Motor neuron (in vitro differentiated cells): ENCODE data around the gene NOVA1. TPM values are rescaled to one million over a fixed set of nuclear protein-coding genes. Genes with fewer than 3 reads are reported as not detected.

ENCODE experiments used
- ATAC-seq, 8 experiments: fragments of 200-7000 bp; cut with Tn5 transposase; replicated peaks in 6 of 8; 2 replicates each; pipeline ENCODE4 v1.8.0; 2021; ENCODE audit warnings: mild to moderate bottlenecking in 8 of 8, moderate library complexity in 8 of 8
- H3K27ac ChIP-seq, 2 donors: fragments of 250-450 bp; sonication (Bioruptor Pico); 2 replicates each; pipeline ENCODE4 v1.9.0; 2021; ENCODE audit warnings: antibody characterized with exemption in 2 of 2, mild to moderate bottlenecking in 2 of 2, moderate library complexity in 1 of 2
- H3K4me1 ChIP-seq, 2 donors: fragments of 250-450 bp; sonication (Bioruptor Pico); replicated peaks in 1 of 2; 2 replicates each; pipeline ENCODE4 v1.6.1; 2021; ENCODE audit warnings: antibody characterized with exemption in 2 of 2, mild to moderate bottlenecking in 2 of 2, moderate library complexity in 1 of 2
- H3K4me3 ChIP-seq, 5 donors: fragments of 250-450 bp; sonication (Bioruptor Pico); 2 replicates each; pipeline ENCODE4 v1.9.0; 2021; ENCODE audit warnings: antibody characterized with exemption in 5 of 5, mild to moderate bottlenecking in 5 of 5, moderate library complexity in 4 of 5
- WGBS, 10 experiments: fragments of 450-650 bp; shearing (Covaris generic); methylation state at CpG; one replicate each; pipeline ENCODE4 v1.0.0; 2022; 5-methylcytosine and 5-hydroxymethylcytosine counted together
- in situ Hi-C, 9 experiments: fragments of 400-800 bp; cut with MboI; loops; one replicate each; pipeline ENCODE4 v1.15.0; 2021; ENCODE audit warnings: low sequenced_read_pairs in 9 of 9, low pct_unique_long_range_greater_than_20kb in 2 of 9; ENCODE audit not compliant: unreplicated experiment in 9 of 9
- total RNA-seq, 8 experiments: library from RNA; unstranded; fragments of 300-600 nt; gene quantifications; 2 replicates each; pipeline versions ENCODE4 v1.2.3 to v1.2.4, GENCODE V29; 2022

The NOVA1 gene
- total RNA-seq, 8 experiments from 2014 or later, result 1.9 to 111 (median 51.1) TPM

GRCh38 chr14:26478967-26479366, 118.9 kb downstream of the NOVA1 start:
- 93 to 100% (median 98%) methylated on average over 4 of the region's 4 CpGs for WGBS, 10 experiments
- Histone ChIP-seq H3K4me3 (no peak overlapping the region), H3K27ac (no peak overlapping the region), H3K4me1 (no peaks in the 10 kb centered on the region)
- in situ Hi-C loops, result no loop called here
- no peak for ATAC-seq

- in situ Hi-C loops, result no loop called here
- ATAC-seq, result no peak
- Histone ChIP-seq H3K4me3 (no peak overlapping the region), H3K27ac (no peak overlapping the region), H3K4me1 (no peaks in the 10 kb centered on the region)
- 0 to 100% (median 94%) methylated on average over 1 of the region's 1 CpG; no CpG with 5 or more reads in 1 of the 10 experiments for WGBS, 10 experiments
Observed at GRCh38 chr14:26466862-26467261, 131.0 kb downstream of the NOVA1 start.

GRCh38 chr14:26463136-26463535, 134.7 kb downstream of the NOVA1 start:
- 28 to 100% (median 80%) methylated on average over 1 to 2 of the region's 2 CpGs for WGBS, 10 experiments
- no peak for ATAC-seq
- H3K4me1 ChIP-seq, result no peaks in the 10 kb centered on the region
- in situ Hi-C loops, result no loop called here
- H3K4me3 ChIP-seq, result no peak overlapping the region
- H3K27ac ChIP-seq, result no peak overlapping the region

DNA sequence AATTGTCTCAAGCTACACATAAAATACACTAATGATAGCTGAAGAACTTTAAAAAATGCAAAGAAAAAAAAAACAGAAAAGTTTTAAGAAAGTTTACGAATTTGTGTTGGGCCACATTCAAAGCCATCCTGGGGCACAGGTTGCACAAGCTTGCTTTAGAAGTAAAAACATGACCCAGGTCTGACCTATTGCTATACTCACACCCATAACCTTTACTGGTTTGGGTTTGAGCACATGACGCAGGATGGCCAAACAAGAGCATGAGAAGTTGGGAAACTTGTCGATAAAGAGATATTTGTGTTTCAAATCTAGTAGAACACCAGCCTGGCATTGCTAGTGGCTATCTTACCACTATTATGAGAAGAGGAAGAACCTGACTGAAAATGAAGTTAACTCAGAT, 143.7 kb downstream of the NOVA1 start:
- WGBS, 10 experiments, result 47 to 100% (median 95%) methylated on average over 1 to 3 of the region's 3 CpGs
- no peak for ATAC-seq
- in situ Hi-C loops, result no loop called here
- H3K4me1 ChIP-seq, result no peaks in the 10 kb centered on the region
- no peak overlapping the region for H3K27ac ChIP-seq
- no peak overlapping the region for H3K4me3 ChIP-seq

GRCh38 chr14:26448181-26448855, 149.5 kb downstream of the NOVA1 start:
- ATAC-seq, result no peak
- H3K4me1 ChIP-seq, result peaks cover 12 to 38% of the 10 kb centered on the region in 2 donors
- WGBS, 10 experiments, result 36 to 100% (median 100%) methylated on average over 1 to 3 of the region's 5 CpGs; no CpG with 5 or more reads in 5 of the 10 experiments
- no peak overlapping the region for H3K27ac ChIP-seq
- no peak overlapping the region for H3K4me3 ChIP-seq
- in situ Hi-C loops, result no loop called here

DNA sequence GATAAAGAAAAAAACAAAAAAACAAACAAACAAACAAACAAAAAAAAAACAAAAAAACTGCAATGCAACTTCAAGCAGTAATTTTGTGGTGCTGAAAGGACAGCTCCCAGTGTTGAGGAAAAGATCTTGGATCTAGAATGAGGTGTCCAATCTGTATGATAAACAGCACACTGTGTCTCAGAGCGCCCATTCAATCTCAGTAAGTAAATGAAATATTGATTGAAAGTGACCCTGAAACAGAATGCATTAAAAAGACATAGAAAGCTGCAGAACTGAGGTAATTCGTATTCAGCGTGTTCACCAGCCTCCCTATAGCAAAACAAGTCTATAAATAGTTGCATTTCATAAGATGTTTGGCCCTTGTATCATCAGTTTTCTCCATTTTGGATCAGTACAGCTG, 153.0 kb downstream of the NOVA1 start:
- ATAC-seq, result peak in 5 of 8 experiments; percentile 87 to 91 (median 88)
- H3K4me3 ChIP-seq, result no peak overlapping the region
- peak overlapping the region in 1 of 2 donors; percentile 22 for H3K27ac ChIP-seq
- H3K4me1 ChIP-seq, result peaks cover 12 to 54% of the 10 kb centered on the region in 2 donors
- WGBS, 10 experiments, result 19 to 79% (median 41%) methylated on average over 1 to 3 of the region's 3 CpGs
- in situ Hi-C loops, result no loop called here

GRCh38 chr14:26443654-26444053, 154.2 kb downstream of the NOVA1 start:
- H3K27ac ChIP-seq, result no peak overlapping the region
- WGBS, 10 experiments, result 0 to 83% (median 43%) methylated on average over 1 to 2 of the region's 2 CpGs; no CpG with 5 or more reads in 3 of the 10 experiments
- no peak overlapping the region for H3K4me3 ChIP-seq
- H3K4me1 ChIP-seq, result peaks cover 12 to 54% of the 10 kb centered on the region in 2 donors
- in situ Hi-C loops, result no loop called here
- peak in 3 of 8 experiments; percentile 26 to 66 (median 64) for ATAC-seq

- Histone ChIP-seq H3K4me3 (no peak overlapping the region), H3K4me1 (peaks cover 0 to 11% of the 10 kb centered on the region in 2 donors), H3K27ac (no peak overlapping the region)
- ATAC-seq, result peak in 3 of 8 experiments; percentile 32 to 62 (median 56)
- in situ Hi-C loops, result no loop called here
Observed at GRCh38 chr14:26429205-26429604, 168.6 kb downstream of the NOVA1 start.

GRCh38 chr14:26427097-26427496, 170.7 kb downstream of the NOVA1 start:
- 13 to 100% (median 80%) methylated on average over 1 to 5 of the region's 5 CpGs; no CpG with 5 or more reads in 1 of the 10 experiments for WGBS, 10 experiments
- peak in 2 of 8 experiments; percentile 38 to 54 for ATAC-seq

GRCh38 chr14:26424537-26424936, 173.3 kb downstream of the NOVA1 start:
- Histone ChIP-seq H3K4me1 (peaks cover 4 to 21% of the 10 kb centered on the region in 2 donors), H3K27ac (no peak overlapping the region), H3K4me3 (no peak overlapping the region)
- 2 to 100% (median 58%) methylated on average over 1 to 2 of the region's 2 CpGs; no CpG with 5 or more reads in 2 of the 10 experiments for WGBS, 10 experiments
- in situ Hi-C loops, result no loop called here
- ATAC-seq, result no peak

More at GRCh38 chr14:26427097-26427496, 170.7 kb downstream of the NOVA1 start:
- no peak overlapping the region for H3K4me3 ChIP-seq
- no peak overlapping the region for H3K27ac ChIP-seq
- peaks cover 3 to 18% of the 10 kb centered on the region in 2 donors for H3K4me1 ChIP-seq
- in situ Hi-C loops, result no loop called here

GRCh38 chr14:26415618-26416123, 182.2 kb downstream of the NOVA1 start:
- in situ Hi-C loops, result no loop called here
- peak in 3 of 8 experiments; percentile 21 to 89 (median 65) for ATAC-seq
- Histone ChIP-seq H3K4me1 (peaks cover 0 to 6% of the 10 kb centered on the region in 2 donors), H3K27ac (no peak overlapping the region), H3K4me3 (no peak overlapping the region)
- 6 to 83% (median 61%) methylated on average over 3 to 7 of the region's 7 CpGs; no CpG with 5 or more reads in 2 of the 10 experiments for WGBS, 10 experiments

GRCh38 chr14:26414926-26415325, 182.9 kb downstream of the NOVA1 start:
- Histone ChIP-seq H3K4me1 (peaks cover 0 to 6% of the 10 kb centered on the region in 2 donors), H3K27ac (no peak overlapping the region), H3K4me3 (no peak overlapping the region)
- in situ Hi-C loops, result no loop called here
- ATAC-seq, result no peak

DNA sequence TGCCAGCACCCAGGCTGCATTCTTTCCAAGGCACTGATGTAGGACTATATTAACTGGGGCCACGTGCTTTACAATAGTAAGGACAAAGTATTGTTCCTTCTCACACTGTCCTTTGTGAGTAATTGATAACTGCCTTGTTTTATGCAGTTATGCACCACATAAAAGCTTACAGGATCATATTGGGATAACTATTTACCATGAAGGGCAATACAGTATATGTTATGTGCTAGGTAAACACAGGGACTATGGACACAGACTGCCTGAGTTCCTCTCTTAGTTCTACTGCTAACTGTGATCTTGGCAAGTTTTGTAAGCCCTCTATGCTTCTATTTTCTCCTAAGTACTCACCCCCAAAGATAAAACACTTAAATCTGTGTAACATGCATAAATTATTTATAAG, 183.7 kb downstream of the NOVA1 start:
- Histone ChIP-seq H3K27ac (no peak overlapping the region), H3K4me3 (no peak overlapping the region), H3K4me1 (peaks cover 0 to 6% of the 10 kb centered on the region in 2 donors)
- WGBS, 10 experiments, result 0 to 86% (median 63%) methylated on average over 1 of the region's 1 CpG; no CpG with 5 or more reads in 3 of the 10 experiments
- no peak for ATAC-seq
- in situ Hi-C loops, result no loop called here

DNA sequence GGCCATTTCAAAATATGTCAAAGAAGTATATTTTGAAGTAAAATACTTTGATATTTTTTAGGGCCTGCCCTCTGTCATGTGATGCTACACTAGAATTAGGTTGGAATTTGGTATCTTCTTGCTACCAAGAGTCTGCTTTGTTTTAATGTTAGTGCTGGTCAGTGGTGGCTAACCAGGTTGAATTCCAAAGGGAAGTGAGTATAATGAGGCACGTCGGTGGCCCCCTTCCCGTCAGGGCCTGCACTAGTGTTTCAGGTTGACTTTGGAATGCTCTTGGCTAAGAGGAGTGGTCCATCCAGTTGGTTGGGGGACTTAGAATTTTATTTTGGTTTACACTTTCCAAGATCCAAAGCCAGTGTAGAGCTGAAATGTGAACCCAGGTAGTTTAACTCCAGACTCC, 185.4 kb downstream of the NOVA1 start:
- H3K4me1 ChIP-seq, result peaks cover 0 to 6% of the 10 kb centered on the region in 2 donors
- in situ Hi-C loops, result no loop called here
- no peak overlapping the region for H3K27ac ChIP-seq
- no peak overlapping the region for H3K4me3 ChIP-seq
- no peak for ATAC-seq
- WGBS, 10 experiments, result 32 to 100% (median 60%) methylated on average over 1 to 3 of the region's 3 CpGs; no CpG with 5 or more reads in 6 of the 10 experiments
